Testis (tissue), 3 donors: ENCODE results near the gene RPL36. TPM values are rescaled to one million over a fixed set of nuclear protein-coding genes. Genes with fewer than 3 reads are reported as not detected.
A peak's percentile ranks its signal among the peaks of the same experiment; 100 is the strongest.
"Not testable (repeated sequence)": the region's sequence is repeated elsewhere in the genome, so short reads cannot be mapped to it uniquely, and the experiment has no call there.

Source experiments
- DNase-seq: peaks from one replicate; pipeline ENCODE4 v3.0.0-alpha.2; 2019
- H3K27ac ChIP-seq, 2 donors: fragments of 200-600 bp; sonication (generic); one replicate each; pipeline ENCODE4 v1.5.1; 2019
- H3K27me3 ChIP-seq: fragments of 200-600 bp; sonication (generic); one replicate; pipeline ENCODE4 v1.5.1; 2019
- H3K36me3 ChIP-seq: fragments of 200-600 bp; sonication (generic); one replicate; pipeline ENCODE4 v1.5.1; 2017; ENCODE audit warnings: low read depth; ENCODE audit errors: missing control alignments
- H3K4me1 ChIP-seq: fragments of 200-600 bp; sonication (generic); one replicate; pipeline ENCODE4 v1.5.1; 2019
- H3K4me3 ChIP-seq, 2 donors: fragments of 200-600 bp; sonication (generic); one replicate each; pipeline ENCODE4 v1.5.1; 2017 to 2019
- H3K9me3 ChIP-seq: fragments of 200-600 bp; sonication (generic); one replicate; pipeline ENCODE4 v1.5.1; 2017
- CTCF ChIP-seq, 3 experiments: fragments of 450-650 bp in 2 of 3; fragments of 200-600 bp in 1 of 3; sonication (generic) in 1 of 3; IDR thresholded peaks; one replicate each; pipeline ENCODE4 v1.5.1; 2016 to 2019; ENCODE audit warnings: antibody characterized with exemption in 3 of 3, mild to moderate bottlenecking in 2 of 3, moderate library complexity in 1 of 3
- POLR2A ChIP-seq: fragments of 450-650 bp; IDR thresholded peaks from one replicate; pipeline ENCODE4 v1.6.1; 2017; ENCODE audit warnings: antibody characterized with exemption, mild to moderate bottlenecking, moderate library complexity
- WGBS, 2 donors: methylation state at CpG; one replicate each; pipeline ENCODE4 v1.1.5; 2018; 5-methylcytosine and 5-hydroxymethylcytosine counted together
- intact Hi-C: fragments of 100-400 bp; cut with DNase I; formaldehyde crosslinking; loops from one replicate; pipeline ENCODE4 v1.15.1; 2023; ENCODE audit warnings: low total_unique reads
- polyA plus RNA-seq: library from polyadenylated mRNA; stranded (reverse); fragments of 350-450 nt; fragmentation: Illumina TruSeq; extraction: RNeasy Lipid Tissue Mini Kit (QIAGEN cat#74804); gene quantifications from one replicate; pipeline ENCODE4 v1.2.3, GENCODE V29; 2014; ENCODE audit warnings: low read depth, low replicate concordance; ENCODE audit not compliant: insufficient read depth
- total RNA-seq, 2 donors: library from RNA; depleted of rRNA; stranded (reverse); fragments of >200 nt; gene quantifications; one replicate each; pipeline ENCODE4 v1.2.3, GENCODE V29; 2016

Gene RPL36
- total and polyA plus RNA-seq, 3 donors from 2014 or later: 331 to 531 (median 497) TPM

- Histone ChIP-seq H3K27ac (peak overlapping the region in 1 of 2 donors; percentile 73), H3K9me3 (no peaks in the 10 kb centered on the region), H3K36me3 (no peaks in the 10 kb centered on the region), H3K4me3 (peak overlapping the region; percentile 47 to 58), H3K27me3 (no peaks in the 10 kb centered on the region), H3K4me1 (peaks cover 9% of the 10 kb centered on the region)
- 0 to 1% methylated on average over 7 to 57 of the region's 59 CpGs for whole genome bisulfite sequencing, 2 donors
- TF ChIP-seq CTCF (IDR thresholded peaks at IDR 0.05): peak; percentile 68 to 78 (median 73)
- TF ChIP-seq POLR2A: no peak
- peak; percentile 96 for DNase-seq
- intact Hi-C loops: loop anchor here (5.0 kb wide), 1 partner anchor 65 kb away; the partner anchor contains the start of genes SAFB and SAFB2
Observed at GRCh38 chr19:5686647-5687359, 3.3 kb upstream of the RPL36 start.

GRCh38 chr19:5687360-5688198, 2.5 kb upstream of the RPL36 start:
- peaks cover 14% of the 10 kb centered on the region for H3K4me1 ChIP-seq
- intact Hi-C loops: loop anchor here (5.0 kb wide), 1 partner anchor 65 kb away; the partner anchor contains the start of genes SAFB and SAFB2
- no peak for DNase-seq
- 40 to 81% methylated on average over 8 to 71 of the region's 76 CpGs for WGBS, 2 donors
- no peaks in the 10 kb centered on the region for H3K36me3 ChIP-seq
- no peaks in the 10 kb centered on the region for H3K27me3 ChIP-seq
- TF ChIP-seq CTCF (IDR thresholded peaks at IDR 0.05) (peak in 1 of 3 experiments; percentile 8), POLR2A (no peak)
- H3K27ac ChIP-seq: peak overlapping the region in 1 of 2 donors; percentile 73
- H3K4me3 ChIP-seq: peak overlapping the region; percentile 47 to 58
- no peaks in the 10 kb centered on the region for H3K9me3 ChIP-seq

- not testable (repeated sequence) for H3K9me3 ChIP-seq, H3K4me3 ChIP-seq, H3K27me3 ChIP-seq, H3K36me3 ChIP-seq, DNase-seq, H3K27ac ChIP-seq
- 67 to 71% methylated on average over 13 of the region's 13 CpGs for WGBS, 2 donors
- intact Hi-C loops: loop anchor here (5.0 kb wide), 1 partner anchor 66 kb away; the partner anchor contains the start of genes SAFB and SAFB2
- peaks cover 14% of the 10 kb centered on the region for H3K4me1 ChIP-seq
Observed at GRCh38 chr19:5688262-5688881, 1.7 kb upstream of the RPL36 start.

- Histone ChIP-seq H3K4me1 (peaks cover 13% of the 10 kb centered on the region), H3K36me3 (no peaks in the 10 kb centered on the region), H3K27me3 (no peaks in the 10 kb centered on the region), H3K27ac (peak overlapping the region; percentile 83 to 93), H3K9me3 (no peaks in the 10 kb centered on the region), H3K4me3 (peak overlapping the region; percentile 69 to 97)
- TF ChIP-seq CTCF (IDR thresholded peaks at IDR 0.05) (no peak), POLR2A (no peak)
- DNase-seq: peak; percentile 78
- WGBS, 2 donors: 1% methylated on average over 37 to 54 of the region's 54 CpGs
- intact Hi-C loops: no loop called here
Observed at GRCh38 chr19:5690955-5691821, 1.1 kb downstream of the RPL36 start.
